Esophagus muscularis mucosa (tissue), 4 donors: Measurements from ENCODE around the gene MAP3K3. TPM values are rescaled to one million over a fixed set of nuclear protein-coding genes. Genes with fewer than 3 reads are reported as not detected.

Experiments used
- DNase-seq: peaks from one replicate; pipeline ENCODE4 v3.0.0-alpha.2; 2017; ENCODE audit errors: extremely low spot score
- H3K27ac ChIP-seq, 4 donors: fragments of 200-600 bp; sonication (generic); replicated peaks in 1 of 4; 1 replicate in 3 of 4; 2 replicates in 1 of 4; pipeline ENCODE4 v1.5.1; 2016 to 2019; ENCODE audit warnings: mild to moderate bottlenecking in 1 of 4
- H3K27me3 ChIP-seq, 4 donors: fragments of 200-600 bp; sonication (generic); one replicate each; pipeline versions ENCODE4 v1.5.1 to v1.6.0; 2016 to 2019
- H3K36me3 ChIP-seq, 4 donors: fragments of 200-600 bp; sonication (generic); one replicate each; pipeline ENCODE4 v1.5.1; 2016 to 2019
- H3K4me1 ChIP-seq, 4 donors: fragments of 200-600 bp; sonication (generic); one replicate each; pipeline ENCODE4 v1.5.1; 2016 to 2019
- H3K4me3 ChIP-seq, 4 donors: fragments of 200-600 bp; sonication (generic); 1 replicate in 2 of 4; 2 replicates in 2 of 4; pipeline ENCODE4 v1.5.1; 2016 to 2019; ENCODE audit warnings: mild to moderate bottlenecking in 4 of 4, moderate library complexity in 1 of 4
- H3K9me3 ChIP-seq, 4 donors: fragments of 200-600 bp; sonication (generic); 1 replicate in 3 of 4; 2 replicates in 1 of 4; pipeline ENCODE4 v1.5.1; 2016 to 2019
- EP300 ChIP-seq: sonication (generic); formaldehyde crosslinking; IDR thresholded peaks from one replicate; pipeline ENCODE4 v1.6.1; 2017; ENCODE audit warnings: antibody characterized with exemption
- POLR2A ChIP-seq: fragments of 450-650 bp; IDR thresholded peaks from one replicate; pipeline ENCODE4 v1.6.1; 2017; ENCODE audit warnings: antibody characterized with exemption, moderate library complexity, mild to moderate bottlenecking, low read depth
- POLR2AphosphoS5 ChIP-seq, 2 donors: sonication (generic); formaldehyde crosslinking; IDR thresholded peaks; one replicate each; pipeline ENCODE4 v1.6.1; 2017; ENCODE audit warnings: antibody characterized with exemption in 2 of 2
- WGBS: methylation state at CpG from one replicate; pipeline ENCODE4 v1.1.5; 2018; 5-methylcytosine and 5-hydroxymethylcytosine counted together
- intact Hi-C: fragments of 100-400 bp; cut with DNase I; formaldehyde crosslinking; loops from one replicate; pipeline ENCODE4 v1.15.1; 2023
- small RNA-seq, 3 donors: library from RNA; depleted of rRNA; stranded (forward); fragments of <200 nt; gene quantifications; one replicate each; pipeline ENCODE3, GENCODE V24; 2016
- total RNA-seq, 4 donors: library from RNA; depleted of rRNA; stranded (reverse); fragments of >200 nt; gene quantifications; one replicate each; pipeline versions ENCODE4 v1.1.0 to v1.2.1, GENCODE V29; 2016
- TF ChIP-seq, protein P1 (sequence below), 3 experiments: fragments of 200-600 bp in 2 of 3; fragments of 450-650 bp in 1 of 3; sonication (generic) in 2 of 3; IDR thresholded peaks; one replicate each; pipeline ENCODE4 v1.5.1; 2017 to 2019; ENCODE audit warnings: antibody characterized with exemption in 3 of 3, mild to moderate bottlenecking in 2 of 3, moderate library complexity in 1 of 3

MAP3K3 gene
- total RNA-seq, 4 donors from 2014 or later, result 67.7 to 132 (median 86.6) TPM

- peak; percentile 99 for DNase-seq
- H3K9me3 ChIP-seq, result no peaks in the 10 kb centered on the region
- peaks cover 2 to 24% (median 12%) of the 10 kb centered on the region in 4 donors for H3K36me3 ChIP-seq
- peaks cover 15 to 29% (median 18%) of the 10 kb centered on the region in 4 donors for H3K4me1 ChIP-seq
- 0% methylated on average over 10 of the region's 61 CpGs for WGBS
- peak within 1 kb of the TSS; percentile 75 to 91 (median 88) for H3K4me3 ChIP-seq
- intact Hi-C loops, result loop anchor here (5.0 kb wide), 1 partner anchor 36 kb away; no protein-coding TSS in a partner anchor
- TF ChIP-seq EP300 (no peak), POLR2A (peak; percentile 36), POLR2AphosphoS5 (IDR thresholded peaks at IDR 0.05) (peak; percentile 92 to 94)
- TF ChIP-seq, protein P1, sequence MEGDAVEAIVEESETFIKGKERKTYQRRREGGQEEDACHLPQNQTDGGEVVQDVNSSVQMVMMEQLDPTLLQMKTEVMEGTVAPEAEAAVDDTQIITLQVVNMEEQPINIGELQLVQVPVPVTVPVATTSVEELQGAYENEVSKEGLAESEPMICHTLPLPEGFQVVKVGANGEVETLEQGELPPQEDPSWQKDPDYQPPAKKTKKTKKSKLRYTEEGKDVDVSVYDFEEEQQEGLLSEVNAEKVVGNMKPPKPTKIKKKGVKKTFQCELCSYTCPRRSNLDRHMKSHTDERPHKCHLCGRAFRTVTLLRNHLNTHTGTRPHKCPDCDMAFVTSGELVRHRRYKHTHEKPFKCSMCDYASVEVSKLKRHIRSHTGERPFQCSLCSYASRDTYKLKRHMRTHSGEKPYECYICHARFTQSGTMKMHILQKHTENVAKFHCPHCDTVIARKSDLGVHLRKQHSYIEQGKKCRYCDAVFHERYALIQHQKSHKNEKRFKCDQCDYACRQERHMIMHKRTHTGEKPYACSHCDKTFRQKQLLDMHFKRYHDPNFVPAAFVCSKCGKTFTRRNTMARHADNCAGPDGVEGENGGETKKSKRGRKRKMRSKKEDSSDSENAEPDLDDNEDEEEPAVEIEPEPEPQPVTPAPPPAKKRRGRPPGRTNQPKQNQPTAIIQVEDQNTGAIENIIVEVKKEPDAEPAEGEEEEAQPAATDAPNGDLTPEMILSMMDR (IDR thresholded peaks at IDR 0.05), result no peak
- H3K27ac ChIP-seq, result peak within 1 kb of the TSS; percentile 90 to 99 (median 94)
- no peaks in the 10 kb centered on the region for H3K27me3 ChIP-seq
These were observed 119.4 kb downstream of the MAP3K3 start, which contains the start of gene STRADA for GRCh38 chr17:63741408-63742173. STRADA (minus strand) TSS chr17:63741799; CDS start chr17:63728369, 13,430 bp downstream.

Small RNA genes within 50 kb of the gene (small RNA-seq; reads per million reads assigned to genes)
- 0 reads per million in 3 donors for gene RNU6-288P

Other genes starting within 250 kb of the MAP3K3 start
- 10 to 100 TPM in 3 of 4 donors, 1 to 10 TPM in 1; 8.8 to 17.0 (median 13.2) TPM for gene CYB561, start 176.1 kb upstream of the MAP3K3 start, total RNA-seq
- 1 to 10 TPM; 2.5 to 9.6 (median 4.9) TPM for gene ACE, start 145.4 kb upstream of the MAP3K3 start, total RNA-seq
- not detected for gene KCNH6, start 99.1 kb upstream of the MAP3K3 start, total RNA-seq
- 10 to 100 TPM; 24.9 to 45.2 (median 34.2) TPM for gene DCAF7, start 71.9 kb upstream of the MAP3K3 start, total RNA-seq
- 10 to 100 TPM in 3 of 4 donors, 1 to 10 TPM in 1; 9.4 to 35.0 (median 14.8) TPM for gene TACO1, start 21.5 kb upstream of the MAP3K3 start, total RNA-seq
- 10 to 100 TPM in 2 of 4 donors, 1 to 10 TPM in 2; 3.1 to 14.9 (median 8.0) TPM for gene LIMD2, start 77.7 kb downstream of the MAP3K3 start, total RNA-seq
- gene STRADA, start 119.4 kb downstream of the MAP3K3 start, total RNA-seq, result 10 to 100 TPM; 18.2 to 20.5 (median 20.1) TPM
- 10 to 100 TPM; 47.3 to 60.7 (median 56.2) TPM for gene CCDC47, start 151.2 kb downstream of the MAP3K3 start, total RNA-seq
- 10 to 100 TPM; 80.4 to 93.9 (median 84.3) TPM for gene DDX42, start 151.8 kb downstream of the MAP3K3 start, total RNA-seq
- 100 to 1,000 TPM in 1 of 4 donors, 10 to 100 TPM in 3; 71.2 to 117 (median 92.1) TPM for gene PSMC5, start 205.0 kb downstream of the MAP3K3 start, total RNA-seq
- gene FTSJ3, start 205.2 kb downstream of the MAP3K3 start, total RNA-seq, result 10 to 100 TPM; 46.8 to 72.4 (median 56.2) TPM
- gene SMARCD2, start 220.3 kb downstream of the MAP3K3 start, total RNA-seq, result 100 to 1,000 TPM; 112 to 136 (median 127) TPM